SU-DHL-6 (cell line): Measurements from ENCODE around the gene ANO10.

Source experiments
- H2AFZ ChIP-seq: fragments of 200-600 bp; sonication (generic); 2 replicates; pipeline ENCODE4 v1.6.1; 2014; ENCODE audit warnings: low read depth, mild to moderate bottlenecking, moderate library complexity, mixed read lengths, antibody characterized with exemption, low read length; ENCODE audit not compliant: severe bottlenecking
- H3F3A ChIP-seq: fragments of 200-600 bp; shearing (Covaris generic); 2 replicates; pipeline ENCODE4 v1.6.0; 2016; ENCODE audit warnings: antibody characterized with exemption, mild to moderate bottlenecking; ENCODE audit not compliant: insufficient read depth
- H3K27ac ChIP-seq: fragments of 200-600 bp; sonication (generic); 2 replicates; pipeline ENCODE4 v1.5.1; 2016; ENCODE audit warnings: low read depth, mild to moderate bottlenecking, low read length, moderate library complexity, mixed read lengths
- H3K27me3 ChIP-seq: fragments of 200-600 bp; sonication (generic), shearing (Covaris generic); 2 replicates; pipeline ENCODE4 v1.6.0; 2014; ENCODE audit warnings: mild to moderate bottlenecking, low read length
- H3K36me3 ChIP-seq: fragments of 200-600 bp; sonication (generic); 2 replicates; pipeline ENCODE4 v1.6.1; 2014; ENCODE audit warnings: mild to moderate bottlenecking, low read length, mixed read lengths
- H3K4me2 ChIP-seq: fragments of 300-600, 200-600 bp; shearing (Covaris generic), sonication (generic); 2 replicates; pipeline ENCODE4 v1.6.0; 2014; ENCODE audit warnings: low read length, low read depth, mild to moderate bottlenecking; ENCODE audit not compliant: poor library complexity, severe bottlenecking
- H3K4me3 ChIP-seq: fragments of 200-600 bp; sonication (generic); 2 replicates; pipeline ENCODE4 v1.5.1; 2014; ENCODE audit warnings: antibody characterized with exemption, low read length, mild to moderate bottlenecking, mixed read lengths; ENCODE audit not compliant: insufficient read depth, poor library complexity, severe bottlenecking
- H3K79me2 ChIP-seq: fragments of 200-600 bp; sonication (generic); 2 replicates; pipeline ENCODE4 v1.6.1; 2014; ENCODE audit warnings: mild to moderate bottlenecking, low read length, moderate library complexity; ENCODE audit not compliant: insufficient read depth
- H3K9ac ChIP-seq: fragments of 200-600 bp; sonication (generic); 2 replicates; pipeline ENCODE4 v1.7.0; 2014; ENCODE audit warnings: mild to moderate bottlenecking, low read length
- H3K9me2 ChIP-seq: fragments of 200-600 bp; sonication (generic); replicated peaks from 2 replicates; pipeline ENCODE4 v1.6.1; 2014; ENCODE audit warnings: low read length; ENCODE audit not compliant: insufficient read depth
- H3K9me3 ChIP-seq: fragments of 200-600 bp; sonication (generic); 2 replicates; pipeline ENCODE4 v1.6.1; 2014; ENCODE audit warnings: low read length, mixed read lengths; ENCODE audit not compliant: insufficient read depth
- H4K20me1 ChIP-seq: fragments of 200-600 bp; sonication (generic); 2 replicates; pipeline ENCODE4 v1.6.1; 2014; ENCODE audit warnings: low read depth, mild to moderate bottlenecking, antibody characterized with exemption, low read length, moderate library complexity, mixed read lengths
- CTCF ChIP-seq: fragments of 200-600 bp; sonication (generic); IDR thresholded peaks from one replicate; pipeline ENCODE4 v1.5.1; 2017; ENCODE audit warnings: antibody characterized with exemption, mild to moderate bottlenecking, low read length, moderate library complexity; ENCODE audit not compliant: insufficient read depth, poor library complexity, severe bottlenecking
- EZH2phosphoT487 ChIP-seq: fragments of 200-600 bp; sonication (generic), shearing (Covaris generic); conservative IDR thresholded peaks from 2 replicates; pipeline ENCODE4 v1.6.1; 2018; ENCODE audit warnings: mild to moderate bottlenecking, antibody characterized with exemption, low read length, moderate library complexity, mixed read lengths

The ANO10 gene

GRCh38 chr3:43327582-43327979, 294.2 kb downstream of the ANO10 start:
- H3K27ac ChIP-seq = no peak overlapping the region
- H2AFZ ChIP-seq = no peak overlapping the region
- no peak overlapping the region for H3K4me2 ChIP-seq
- H3K9ac ChIP-seq = no peak overlapping the region
- no peaks in the 10 kb centered on the region for H3K36me3 ChIP-seq
- no peaks in the 10 kb centered on the region for H3K9me3 ChIP-seq
- H3K27me3 ChIP-seq = no peaks in the 10 kb centered on the region
- no peaks in the 10 kb centered on the region for H3F3A ChIP-seq
- H4K20me1 ChIP-seq = no peaks in the 10 kb centered on the region
- H3K79me2 ChIP-seq = no peaks in the 10 kb centered on the region
- no peaks in the 10 kb centered on the region for H3K9me2 ChIP-seq
- H3K4me3 ChIP-seq = no peak overlapping the region
- TF ChIP-seq CTCF = no peak
- TF ChIP-seq EZH2phosphoT487 = no peak

GRCh38 chr3:43326891-43327581, 294.8 kb downstream of the ANO10 start:
- no peaks in the 10 kb centered on the region for H3K27me3 ChIP-seq
- H3K4me2 ChIP-seq = no peak overlapping the region
- H4K20me1 ChIP-seq = no peaks in the 10 kb centered on the region
- H3K36me3 ChIP-seq = no peaks in the 10 kb centered on the region
- no peaks in the 10 kb centered on the region for H3K9me2 ChIP-seq
- no peak overlapping the region for H3K4me3 ChIP-seq
- H3K79me2 ChIP-seq = no peaks in the 10 kb centered on the region
- no peaks in the 10 kb centered on the region for H3K9me3 ChIP-seq
- TF ChIP-seq CTCF (no peak), EZH2phosphoT487 (no peak)
- H2AFZ ChIP-seq = no peak overlapping the region
- no peak overlapping the region for H3K9ac ChIP-seq
- no peak overlapping the region for H3K27ac ChIP-seq
- H3F3A ChIP-seq = no peaks in the 10 kb centered on the region

GRCh38 chr3:43323541-43323940, 298.3 kb downstream of the ANO10 start:
- H3K27ac ChIP-seq = no peak overlapping the region

More at GRCh38 chr3:43323541-43323940, 298.3 kb downstream of the ANO10 start:
- H3F3A ChIP-seq = no peaks in the 10 kb centered on the region
- H3K4me2 ChIP-seq = no peak overlapping the region
- no peaks in the 10 kb centered on the region for H3K36me3 ChIP-seq
- H4K20me1 ChIP-seq = no peaks in the 10 kb centered on the region
- H3K9ac ChIP-seq = no peak overlapping the region
- TF ChIP-seq CTCF = no peak
- no peak for TF ChIP-seq EZH2phosphoT487
- H3K79me2 ChIP-seq = 0 out of 2 replicates have a peak, but pooled peaks cover 6% of the 10 kb centered on the region
- H3K9me3 ChIP-seq = no peaks in the 10 kb centered on the region
- no peak overlapping the region for H3K4me3 ChIP-seq
- H2AFZ ChIP-seq = no peak overlapping the region
- no peaks in the 10 kb centered on the region for H3K9me2 ChIP-seq
- H3K27me3 ChIP-seq = no peaks in the 10 kb centered on the region
